Neural crest cell (in vitro differentiated cells): ENCODE results near the gene DIPK2B. TPM values are rescaled to one million over a fixed set of nuclear protein-coding genes. Genes with fewer than 3 reads are reported as not detected.

Experiments
- DNase-seq: peaks from one replicate; pipeline ENCODE4 v3.0.0; 2021; ENCODE audit warnings: low read depth, mixed read lengths, low spot score
- H3K27ac Mint-ChIP-seq: one replicate; pipeline ENCODE4 v1.8.0; 2021; ENCODE audit warnings: mild to moderate bottlenecking, mixed read lengths; ENCODE audit not compliant: unreplicated experiment
- H3K27me3 Mint-ChIP-seq: 2 replicates; pipeline ENCODE4 v1.8.0; 2021; ENCODE audit warnings: low read depth, mild to moderate bottlenecking, mixed read lengths
- H3K36me3 Mint-ChIP-seq: 2 replicates; pipeline ENCODE4 v1.8.0; 2021; ENCODE audit warnings: low read depth, mild to moderate bottlenecking, mixed read lengths
- H3K4me1 Mint-ChIP-seq: 2 replicates; pipeline ENCODE4 v1.8.0; 2021; ENCODE audit warnings: mixed read lengths
- H3K4me3 Mint-ChIP-seq: one replicate; pipeline ENCODE4 v1.8.0; 2021; ENCODE audit warnings: mild to moderate bottlenecking, mixed read lengths
- H3K9me3 Mint-ChIP-seq: 2 replicates; pipeline ENCODE4 v1.8.0; 2021; ENCODE audit warnings: mixed read lengths
- CTCF ChIP-seq: fragments of 200-600 bp; sonication (generic); conservative IDR thresholded peaks from 2 replicates; pipeline ENCODE4 v1.5.0; 2021; ENCODE audit warnings: antibody characterized with exemption, mild to moderate bottlenecking
- total RNA-seq: library from RNA; stranded (reverse); gene quantifications from 2 replicates; pipeline ENCODE4 v1.2.1, GENCODE V29; 2021

Gene DIPK2B
- total RNA-seq, 1 donor from 2014 or later: not detected

- Mint-ChIP-seq H3K27me3 (no peaks in the 10 kb centered on the region), H3K27ac (no peak overlapping the region), H3K4me3 (no peak overlapping the region), H3K36me3 (no peaks in the 10 kb centered on the region), H3K9me3 (peaks cover 11% of the 10 kb centered on the region), H3K4me1 (no peaks in the 10 kb centered on the region)
- TF ChIP-seq CTCF: no peak
- DNase-seq: no peak
Observed at GRCh38 chrX:45164021-45164621, 36.6 kb downstream of the DIPK2B start.

- TF ChIP-seq CTCF: no peak
- no peaks in the 10 kb centered on the region for H3K27me3 Mint-ChIP-seq
- H3K4me1 Mint-ChIP-seq: no peaks in the 10 kb centered on the region
- DNase-seq: no peak
- H3K9me3 Mint-ChIP-seq: peaks cover 10% of the 10 kb centered on the region
- no peaks in the 10 kb centered on the region for H3K36me3 Mint-ChIP-seq
- no peak overlapping the region for H3K4me3 Mint-ChIP-seq
- no peak overlapping the region for H3K27ac Mint-ChIP-seq
Observed at GRCh38 chrX:45157647-45158046, 43.0 kb downstream of the DIPK2B start.

GRCh38 chrX:45154462-45154861, 46.2 kb downstream of the DIPK2B start:
- TF ChIP-seq CTCF: no peak
- Mint-ChIP-seq H3K4me1 (no peaks in the 10 kb centered on the region), H3K4me3 (no peak overlapping the region), H3K27me3 (no peaks in the 10 kb centered on the region), H3K27ac (no peak overlapping the region), H3K36me3 (no peaks in the 10 kb centered on the region), H3K9me3 (no peaks in the 10 kb centered on the region)
- no peak for DNase-seq

GRCh38 chrX:45154033-45154360, 46.7 kb downstream of the DIPK2B start:
- H3K36me3 Mint-ChIP-seq: no peaks in the 10 kb centered on the region
- DNase-seq: no peak
- H3K9me3 Mint-ChIP-seq: no peaks in the 10 kb centered on the region
- no peaks in the 10 kb centered on the region for H3K27me3 Mint-ChIP-seq
- no peaks in the 10 kb centered on the region for H3K4me1 Mint-ChIP-seq
- H3K27ac Mint-ChIP-seq: no peak overlapping the region
- no peak for TF ChIP-seq CTCF
- H3K4me3 Mint-ChIP-seq: no peak overlapping the region
